Stimulated activated memory B cell treated with anti-CD40 and anti-IgM and Interleukin-4, amounts not matched to agents 10 μg/mL and 1 μg/mL and 100 μg/mL, for 72 hours (primary cell): Measurements from ENCODE around the gene RAMP3.

Experiments used
- ATAC-seq: fragments of 150-1000 bp; cut with Tn5 transposase; 2 replicates; pipeline ENCODE4 v1.10.0; 2021
- H3K27ac Mint-ChIP-seq: one replicate; pipeline ENCODE4 v1.8.0; 2022; ENCODE audit warnings: mild to moderate bottlenecking, mixed read lengths
- H3K27me3 Mint-ChIP-seq: one replicate; pipeline ENCODE4 v1.8.0; 2022; ENCODE audit warnings: mixed read lengths
- H3K36me3 Mint-ChIP-seq: one replicate; pipeline ENCODE4 v1.8.0; 2022; ENCODE audit warnings: mixed read lengths
- H3K4me1 Mint-ChIP-seq: one replicate; pipeline ENCODE4 v1.8.0; 2022; ENCODE audit warnings: mixed read lengths
- H3K4me3 Mint-ChIP-seq: one replicate; pipeline ENCODE4 v1.8.0; 2022; ENCODE audit warnings: mild to moderate bottlenecking, moderate library complexity, mixed read lengths
- H3K9me3 Mint-ChIP-seq: one replicate; pipeline ENCODE4 v1.8.0; 2022; ENCODE audit warnings: mixed read lengths

The RAMP3 gene

GRCh38 chr7:45176886-45177731 is 19.5 kb downstream of the RAMP3 start:
- Mint-ChIP-seq H3K27me3 (peaks cover 58% of the 10 kb centered on the region), H3K9me3 (no peaks in the 10 kb centered on the region), H3K36me3 (no peaks in the 10 kb centered on the region), H3K4me3 (no peak overlapping the region), H3K27ac (no peak overlapping the region), H3K4me1 (no peaks in the 10 kb centered on the region)
- ATAC-seq: no peak

DNA sequence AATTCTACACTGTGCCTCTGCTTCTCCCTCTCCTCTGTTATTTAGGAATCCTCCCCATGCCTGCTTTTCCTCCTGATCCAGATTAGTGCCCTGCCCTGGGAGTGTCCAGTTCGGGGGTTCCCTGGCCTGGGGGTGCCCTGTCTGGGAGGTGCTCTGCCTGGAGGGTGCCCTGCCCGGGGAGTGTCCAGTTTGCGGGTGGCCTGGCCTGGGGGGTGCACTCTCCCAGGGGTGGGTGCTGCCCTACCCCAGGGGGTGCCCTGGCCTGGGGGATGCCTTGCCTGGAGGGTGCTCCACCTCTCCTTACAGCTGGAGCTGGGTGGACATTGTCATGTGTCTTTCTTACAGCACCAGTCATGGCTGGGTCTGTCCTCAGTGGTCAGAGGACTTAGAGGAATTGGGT is 20.2 kb downstream of the RAMP3 start:
- peaks cover 58% of the 10 kb centered on the region for H3K27me3 Mint-ChIP-seq
- no peaks in the 10 kb centered on the region for H3K4me1 Mint-ChIP-seq
- H3K27ac Mint-ChIP-seq: no peak overlapping the region
- no peaks in the 10 kb centered on the region for H3K9me3 Mint-ChIP-seq
- no peak overlapping the region for H3K4me3 Mint-ChIP-seq
- no peaks in the 10 kb centered on the region for H3K36me3 Mint-ChIP-seq
- peak; percentile 25 for ATAC-seq

- Mint-ChIP-seq H3K4me1 (no peaks in the 10 kb centered on the region), H3K9me3 (no peaks in the 10 kb centered on the region), H3K27ac (no peak overlapping the region), H3K36me3 (no peaks in the 10 kb centered on the region), H3K4me3 (no peak overlapping the region), H3K27me3 (peaks cover 58% of the 10 kb centered on the region)
- no peak for ATAC-seq
Measured at GRCh38 chr7:45178241-45179225, 20.9 kb downstream of the RAMP3 start.

- Mint-ChIP-seq H3K4me3 (no peak overlapping the region), H3K27ac (no peak overlapping the region), H3K27me3 (peaks cover 53% of the 10 kb centered on the region), H3K36me3 (no peaks in the 10 kb centered on the region), H3K4me1 (no peaks in the 10 kb centered on the region), H3K9me3 (no peaks in the 10 kb centered on the region)
- no peak for ATAC-seq
Measured at GRCh38 chr7:45179666-45180065, 22.1 kb downstream of the RAMP3 start.

GRCh38 chr7:45180084-45180986 is 22.7 kb downstream of the RAMP3 start:
- Mint-ChIP-seq H3K36me3 (no peaks in the 10 kb centered on the region), H3K4me1 (no peaks in the 10 kb centered on the region), H3K4me3 (no peak overlapping the region), H3K27me3 (peaks cover 47% of the 10 kb centered on the region), H3K9me3 (no peaks in the 10 kb centered on the region), H3K27ac (no peak overlapping the region)
- no peak for ATAC-seq

DNA sequence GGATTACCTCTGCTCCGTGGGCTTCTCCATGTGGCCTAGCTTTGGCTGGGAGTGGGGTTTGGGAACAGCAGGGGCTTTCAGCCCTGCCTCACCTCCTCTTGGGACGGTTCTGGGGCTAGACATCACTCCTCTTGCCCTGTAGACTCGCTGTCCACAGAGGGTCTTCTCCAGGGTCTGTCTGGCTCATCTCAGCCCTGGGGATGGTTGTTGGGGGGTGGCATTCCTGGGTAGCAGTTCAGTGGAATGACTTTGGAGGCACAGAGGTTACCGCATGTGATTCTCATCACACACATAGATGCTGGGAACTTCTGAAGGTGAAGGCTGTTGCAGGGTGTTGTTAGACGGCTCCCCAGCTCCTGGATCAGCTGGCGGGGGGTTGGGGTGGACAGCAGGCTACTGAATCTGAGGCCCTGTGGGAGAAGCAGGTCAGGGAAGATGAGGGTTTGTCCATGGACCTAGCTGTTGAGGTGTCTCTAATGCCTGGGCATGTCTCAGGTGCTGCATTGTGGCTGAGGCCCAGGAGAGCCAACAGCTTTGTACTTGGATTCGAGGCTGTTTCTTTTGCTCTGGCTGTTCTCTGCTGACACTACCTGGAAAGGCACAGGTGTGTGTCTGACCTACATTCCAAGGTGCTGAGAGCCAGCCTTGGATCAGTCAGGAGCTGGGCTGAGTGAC is 23.8 kb downstream of the RAMP3 start:
- H3K27ac Mint-ChIP-seq: no peak overlapping the region
- H3K9me3 Mint-ChIP-seq: no peaks in the 10 kb centered on the region
- H3K27me3 Mint-ChIP-seq: peaks cover 38% of the 10 kb centered on the region
- ATAC-seq: no peak
- no peak overlapping the region for H3K4me3 Mint-ChIP-seq
- no peaks in the 10 kb centered on the region for H3K36me3 Mint-ChIP-seq
- no peaks in the 10 kb centered on the region for H3K4me1 Mint-ChIP-seq

- H3K27me3 Mint-ChIP-seq: peaks cover 41% of the 10 kb centered on the region
- ATAC-seq: no peak
- no peak overlapping the region for H3K27ac Mint-ChIP-seq
- no peaks in the 10 kb centered on the region for H3K9me3 Mint-ChIP-seq
- no peaks in the 10 kb centered on the region for H3K36me3 Mint-ChIP-seq
- no peak overlapping the region for H3K4me3 Mint-ChIP-seq
- no peaks in the 10 kb centered on the region for H3K4me1 Mint-ChIP-seq
Measured at GRCh38 chr7:45181991-45182855, 24.6 kb downstream of the RAMP3 start.

DNA sequence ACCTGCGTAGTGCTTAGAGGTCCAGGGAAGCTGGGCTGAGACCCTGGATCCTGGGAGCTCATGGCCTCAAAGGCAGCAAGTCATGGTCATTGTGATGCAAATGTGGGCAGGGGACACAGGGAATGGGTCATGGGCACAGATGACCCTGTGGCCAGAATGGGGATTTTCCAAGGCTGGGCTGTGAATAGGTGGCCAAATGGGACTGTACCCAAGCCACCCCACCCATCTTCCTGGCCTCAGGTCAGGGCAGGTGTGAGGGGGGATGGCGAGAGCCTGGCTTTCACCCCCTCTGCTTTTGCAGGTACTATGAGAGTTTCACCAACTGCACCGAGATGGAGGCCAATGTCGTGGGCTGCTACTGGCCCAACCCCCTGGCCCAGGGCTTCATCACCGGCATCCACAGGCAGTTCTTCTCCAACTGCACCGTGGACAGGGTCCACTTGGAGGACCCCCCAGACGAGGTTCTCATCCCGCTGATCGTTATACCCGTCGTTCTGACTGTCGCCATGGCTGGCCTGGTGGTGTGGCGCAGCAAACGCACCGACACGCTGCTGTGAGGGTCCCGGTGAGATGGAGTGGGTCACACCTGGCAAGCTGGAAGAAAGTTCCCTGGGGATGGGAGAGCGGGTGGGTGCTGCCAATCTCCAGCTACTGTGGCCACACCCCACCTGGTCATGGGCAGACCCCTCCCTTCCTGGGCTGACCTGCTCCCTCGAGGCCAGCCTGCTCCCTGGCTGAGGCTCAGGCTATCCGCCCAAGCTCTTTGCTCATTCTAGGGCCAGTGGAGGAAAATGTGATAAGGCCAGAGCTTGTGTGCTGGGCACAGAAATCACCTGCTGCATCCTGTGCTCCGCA is 25.5 kb downstream of the RAMP3 start:
- Mint-ChIP-seq H3K36me3 (no peaks in the 10 kb centered on the region), H3K9me3 (no peaks in the 10 kb centered on the region), H3K4me1 (no peaks in the 10 kb centered on the region), H3K4me3 (no peak overlapping the region), H3K27ac (no peak overlapping the region), H3K27me3 (peaks cover 36% of the 10 kb centered on the region)
- ATAC-seq: no peak

DNA sequence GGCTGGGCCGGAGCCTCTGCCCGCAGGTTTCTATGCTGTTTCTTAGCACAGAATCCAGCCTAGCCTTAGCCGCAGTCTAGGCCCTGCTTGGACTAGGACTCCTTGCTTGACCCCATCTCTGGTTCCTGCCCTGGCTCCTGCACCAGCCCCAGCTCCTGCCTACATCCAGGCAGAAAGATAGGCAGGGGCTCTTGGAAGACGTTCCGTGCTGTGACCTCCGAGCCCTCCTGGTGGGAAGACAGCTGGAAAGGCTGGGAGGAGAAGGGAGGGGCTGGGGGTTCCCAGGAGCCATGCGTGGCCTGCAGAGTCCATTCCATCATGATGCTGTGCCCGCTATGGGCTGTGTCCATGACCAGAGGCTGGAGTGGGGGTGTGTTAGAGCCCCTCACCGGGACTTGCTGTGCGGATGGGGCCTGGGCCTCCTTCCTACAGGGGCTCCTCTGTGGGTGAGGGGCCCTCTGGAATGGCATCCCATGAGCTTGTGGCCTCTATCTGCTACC is 26.2 kb downstream of the RAMP3 start:
- Mint-ChIP-seq H3K4me3 (no peak overlapping the region), H3K36me3 (no peaks in the 10 kb centered on the region), H3K4me1 (no peaks in the 10 kb centered on the region), H3K27ac (no peak overlapping the region), H3K9me3 (no peaks in the 10 kb centered on the region), H3K27me3 (peaks cover 30% of the 10 kb centered on the region)
- no peak for ATAC-seq

DNA sequence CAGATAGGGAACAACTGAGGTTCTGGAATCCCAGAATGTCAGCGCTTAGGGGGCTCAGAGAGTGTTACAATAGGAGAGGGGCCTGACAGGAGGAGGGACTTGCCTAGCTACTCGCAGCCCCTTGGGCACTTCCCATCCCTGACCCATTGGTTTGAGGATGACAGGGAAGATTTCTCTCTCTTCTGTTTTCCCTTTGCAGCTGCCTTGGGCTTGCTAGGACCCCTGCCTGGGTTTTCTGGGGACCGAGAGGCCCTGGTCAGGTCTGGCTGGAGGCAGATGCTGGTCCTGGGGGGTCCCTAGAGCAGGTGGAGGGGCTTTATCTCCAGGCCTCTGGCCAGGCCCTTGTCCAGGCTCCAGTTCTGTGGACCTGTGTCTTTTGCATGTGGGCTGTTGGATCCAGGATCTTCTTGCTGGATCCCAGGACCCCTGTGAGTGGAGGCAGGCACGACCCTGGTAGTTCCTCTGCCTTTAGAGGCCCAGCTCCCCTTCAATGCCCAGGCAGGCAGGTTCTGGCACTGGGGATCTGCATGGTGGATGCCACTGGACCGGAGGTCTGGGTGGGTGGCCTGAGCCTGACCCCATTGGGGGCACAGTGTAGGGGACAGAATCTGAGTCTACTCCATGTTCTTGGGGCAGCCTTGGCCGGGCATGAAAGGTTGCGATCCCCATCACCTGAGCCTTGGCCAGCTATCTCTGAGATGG is 26.9 kb downstream of the RAMP3 start:
- H3K36me3 Mint-ChIP-seq: no peaks in the 10 kb centered on the region
- H3K4me3 Mint-ChIP-seq: no peak overlapping the region
- H3K4me1 Mint-ChIP-seq: no peaks in the 10 kb centered on the region
- ATAC-seq: no peak
- H3K27me3 Mint-ChIP-seq: peaks cover 30% of the 10 kb centered on the region
- H3K9me3 Mint-ChIP-seq: no peaks in the 10 kb centered on the region
- no peak overlapping the region for H3K27ac Mint-ChIP-seq

DNA sequence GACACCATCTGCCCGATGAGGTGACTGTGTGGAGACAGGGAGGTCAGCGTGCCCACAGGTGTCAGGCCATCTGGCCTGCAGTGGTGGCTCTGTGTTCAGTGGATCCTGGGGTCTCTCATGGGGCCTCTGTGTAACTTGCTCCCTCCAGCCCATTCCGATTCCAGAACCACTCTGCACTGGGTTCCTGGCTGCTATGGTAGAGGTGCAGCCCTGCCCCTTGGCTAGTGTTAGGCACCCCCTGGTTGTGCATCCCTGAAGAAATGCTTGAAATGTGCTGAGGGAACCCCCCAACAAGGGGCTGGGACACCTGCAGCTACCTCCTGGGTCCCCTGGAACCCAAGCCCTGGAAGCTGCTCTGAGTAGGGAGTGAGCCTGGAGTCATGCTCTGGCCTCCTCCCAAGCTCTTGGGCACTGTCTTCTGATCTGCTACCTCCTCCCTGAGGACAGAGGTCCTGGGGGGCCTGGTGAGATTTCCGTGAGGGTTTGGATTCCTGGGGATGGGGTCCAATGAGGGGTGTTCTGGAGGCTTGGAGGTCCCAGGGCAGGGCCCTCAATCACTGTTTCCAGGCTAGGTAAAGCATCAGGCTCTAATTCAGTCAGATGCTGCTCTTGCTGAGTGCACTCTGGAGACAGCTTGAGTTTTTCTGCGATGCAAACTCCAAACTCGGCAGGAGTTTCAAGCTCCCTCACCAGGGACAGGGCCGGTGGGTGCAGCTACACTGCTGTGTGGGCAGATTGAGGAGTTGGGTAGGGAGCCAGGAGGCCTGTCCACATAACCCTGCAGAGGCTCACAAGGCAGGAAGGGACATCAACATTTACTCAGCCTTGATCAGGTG is 27.7 kb downstream of the RAMP3 start:
- Mint-ChIP-seq H3K4me3 (no peak overlapping the region), H3K27me3 (peaks cover 28% of the 10 kb centered on the region), H3K27ac (no peak overlapping the region), H3K4me1 (no peaks in the 10 kb centered on the region), H3K9me3 (no peaks in the 10 kb centered on the region), H3K36me3 (no peaks in the 10 kb centered on the region)
- no peak for ATAC-seq

DNA sequence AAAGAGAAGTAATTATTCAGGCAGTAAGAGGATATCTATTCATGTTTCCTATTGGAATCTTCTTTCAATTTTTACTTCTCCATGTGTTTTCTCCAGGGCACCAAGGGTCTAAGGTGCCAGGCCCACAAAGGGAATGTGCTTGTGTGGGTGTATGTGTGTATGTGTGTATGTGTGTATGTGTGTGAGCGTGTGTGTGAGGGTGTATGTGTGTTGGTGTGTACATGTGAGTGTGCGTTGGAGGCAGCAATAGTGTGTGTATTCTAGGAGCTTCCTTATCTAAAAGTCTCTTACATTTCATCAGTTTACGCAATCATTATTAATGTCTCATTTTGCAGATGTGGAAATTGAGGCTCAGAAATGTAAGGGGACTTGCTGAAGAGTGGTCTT is 28.3 kb downstream of the RAMP3 start:
- Mint-ChIP-seq H3K4me3 (no peak overlapping the region), H3K27me3 (peaks cover 24% of the 10 kb centered on the region), H3K36me3 (no peaks in the 10 kb centered on the region), H3K27ac (no peak overlapping the region), H3K4me1 (no peaks in the 10 kb centered on the region), H3K9me3 (no peaks in the 10 kb centered on the region)
- ATAC-seq: no peak
